Non-pigmented ciliary epithelial cell (primary cell): Measurements from ENCODE around the gene GRM7.

Experiments
- DNase-seq: peaks from one replicate; pipeline ENCODE4 v3.0.0-alpha.2; 2010; ENCODE audit warnings: low read depth

GRM7 gene

GRCh38 chr3:7307410-7307809, 446.5 kb downstream of the GRM7 start:
- peak; percentile 19 for DNase-seq

- DNase-seq, result peak; percentile 15
These were observed 448.8 kb downstream of the GRM7 start for GRCh38 chr3:7309641-7310102.

DNA sequence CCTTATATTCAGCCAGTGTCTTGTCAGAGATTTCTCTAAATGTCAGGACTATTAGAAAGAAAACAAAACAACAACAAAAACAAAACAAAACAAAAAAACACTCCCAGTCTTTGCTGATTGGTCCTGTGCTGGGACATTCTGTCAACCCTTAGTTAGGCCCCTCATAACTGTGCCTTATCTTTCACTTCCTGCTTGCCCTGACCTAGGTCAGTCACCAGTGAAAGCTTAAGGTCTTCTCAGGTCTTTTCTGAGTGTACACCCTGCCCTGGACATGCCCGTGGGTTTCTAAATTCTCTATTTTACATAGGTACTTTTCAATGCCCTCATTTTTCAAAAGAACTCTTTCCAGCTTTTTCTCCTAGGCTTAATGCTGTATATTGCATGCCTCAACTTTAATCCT, 454.1 kb downstream of the GRM7 start:
- no peak for DNase-seq

GRCh38 chr3:7322957-7323669, 462.2 kb downstream of the GRM7 start:
- no peak for DNase-seq

DNA sequence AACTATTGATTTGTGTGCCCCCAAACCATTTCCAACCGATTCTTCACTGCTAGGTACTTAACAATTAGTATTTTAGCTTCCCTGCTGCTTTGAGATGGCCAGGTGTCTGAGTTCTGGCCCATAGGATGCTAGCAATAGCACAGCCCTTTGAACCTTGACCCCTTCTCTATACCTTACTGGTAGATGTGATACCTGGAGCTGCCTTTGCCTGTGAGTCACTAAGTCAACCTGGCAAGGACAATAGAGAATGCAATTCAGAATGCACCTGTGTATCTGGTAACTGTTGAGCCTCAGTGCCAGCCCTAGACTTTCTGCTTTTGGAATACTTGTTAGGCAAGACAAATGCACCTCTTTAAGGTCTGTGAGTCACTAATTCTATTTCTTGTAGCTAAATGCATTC, 467.4 kb downstream of the GRM7 start:
- DNase-seq, result no peak

GRCh38 chr3:7332696-7333095, 471.8 kb downstream of the GRM7 start:
- DNase-seq, result no peak

DNA sequence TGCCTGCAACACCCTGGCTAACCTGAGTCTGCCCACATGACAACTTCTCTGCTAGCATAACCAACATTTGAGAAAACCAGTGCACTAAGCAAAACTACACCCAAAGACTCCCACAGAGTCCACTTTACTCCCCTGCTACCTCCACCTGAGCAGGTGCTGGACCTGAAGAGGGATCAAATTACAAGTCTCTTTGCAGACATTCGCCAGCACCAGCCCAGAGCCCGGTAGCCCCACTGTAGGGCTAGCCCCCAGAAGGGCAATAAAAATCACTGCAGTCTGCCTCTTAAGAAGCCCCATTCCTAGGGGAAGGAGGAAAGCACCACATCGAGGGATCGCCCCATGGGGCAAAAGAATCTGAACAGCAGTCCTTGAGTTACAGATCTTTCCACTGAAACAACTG, 472.2 kb downstream of the GRM7 start:
- DNase-seq, result no peak

DNA sequence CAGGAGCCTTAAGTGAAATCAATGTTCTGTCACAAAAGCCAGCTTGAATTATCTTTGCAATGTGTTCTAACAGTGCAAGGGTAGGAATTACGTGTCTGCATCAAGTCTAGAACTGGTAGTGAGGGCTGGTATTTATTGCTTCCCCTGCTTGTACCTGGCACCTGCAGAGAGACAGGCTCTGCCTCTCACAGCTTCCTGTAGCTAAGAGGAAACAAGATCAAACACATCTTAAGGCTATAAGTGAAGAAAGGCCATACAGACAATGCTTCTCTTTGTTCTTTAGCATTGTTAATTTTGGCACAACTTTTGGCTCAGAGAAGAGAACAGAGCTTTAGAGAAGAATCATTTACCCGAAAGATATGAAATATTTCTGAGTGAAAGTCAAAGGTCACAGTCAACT, 479.9 kb downstream of the GRM7 start:
- DNase-seq, result no peak

DNA sequence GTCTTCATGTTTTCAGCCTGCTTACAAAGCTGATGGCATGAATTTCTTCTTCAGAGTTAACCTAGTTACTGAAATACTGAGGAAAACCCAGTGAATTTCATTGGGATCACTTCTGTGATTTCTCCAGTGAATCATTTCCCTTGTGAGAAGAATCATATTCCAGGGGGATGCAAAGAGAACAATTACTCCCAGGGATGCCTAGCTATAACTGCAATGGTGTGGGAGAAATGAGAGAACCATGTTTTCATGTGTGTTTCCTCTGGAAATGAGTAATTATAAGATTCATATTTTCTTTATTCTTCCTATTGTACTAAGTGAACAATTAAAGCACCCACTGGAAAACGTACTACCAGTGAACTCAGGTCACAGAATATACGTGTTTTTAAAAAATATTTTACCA, 485.4 kb downstream of the GRM7 start:
- DNase-seq, result no peak

- DNase-seq, result no peak
These were observed 496.2 kb downstream of the GRM7 start for GRCh38 chr3:7357101-7357500.

DNA sequence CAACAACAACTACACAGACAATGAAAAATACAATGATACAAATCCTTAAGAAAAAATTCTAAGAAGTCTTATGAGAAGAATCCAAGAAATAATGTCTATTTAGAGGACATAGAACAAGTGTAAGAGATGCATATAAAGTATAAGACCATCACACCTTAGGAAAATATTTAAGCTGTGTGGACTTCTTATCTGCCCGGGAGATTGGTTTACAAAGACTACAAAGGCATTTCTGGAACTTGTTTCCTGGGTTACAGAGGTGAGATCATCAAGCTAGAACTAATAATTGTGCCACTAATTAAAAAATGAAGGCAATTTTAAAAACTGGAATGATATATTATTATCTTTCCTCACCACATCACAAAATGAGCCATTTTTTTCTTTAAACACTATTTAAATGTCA, 507.1 kb downstream of the GRM7 start:
- DNase-seq, result no peak

- DNase-seq, result no peak
These were observed 507.7 kb downstream of the GRM7 start for GRCh38 chr3:7368597-7368996.

DNA sequence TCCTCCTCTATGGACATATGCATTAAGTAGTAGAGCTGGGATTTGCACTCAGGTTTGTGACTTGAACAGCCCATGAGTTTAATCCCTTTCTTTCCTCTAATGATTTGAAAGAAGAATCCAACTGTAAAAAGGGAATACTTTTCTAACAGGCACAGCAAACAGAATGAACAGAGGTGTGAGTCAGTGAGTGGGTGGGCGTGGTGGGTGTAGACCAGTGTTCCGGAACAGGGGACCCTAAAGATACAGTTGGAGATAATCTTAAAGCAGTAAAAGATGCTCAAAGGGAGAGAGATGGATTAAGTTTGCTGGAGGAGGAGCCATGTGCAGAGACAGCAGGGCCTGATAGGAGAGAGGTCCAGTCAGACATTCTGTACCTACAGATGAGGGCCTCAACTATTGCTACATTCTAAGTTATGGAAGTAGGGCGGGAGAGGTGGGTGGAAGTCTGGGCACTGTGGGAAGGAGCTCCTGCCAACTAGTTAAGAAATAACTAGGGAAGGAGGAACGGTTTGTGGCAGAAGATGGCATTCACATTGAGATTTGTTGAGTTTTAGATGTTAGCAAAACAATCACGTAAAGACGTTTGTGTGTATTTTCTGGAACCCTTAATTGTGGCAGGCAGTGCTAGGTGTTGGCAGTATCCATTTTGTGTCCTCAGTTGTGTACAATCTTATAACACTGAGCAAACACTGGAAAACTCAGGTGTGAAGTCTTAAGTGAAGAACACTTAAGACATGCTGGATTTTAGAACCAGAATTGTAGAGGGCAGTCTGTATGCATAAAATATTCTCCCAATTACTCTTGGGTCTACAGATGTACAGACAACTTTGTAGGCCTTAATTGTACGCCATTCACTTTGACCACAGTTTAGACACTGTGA, 511.0 kb downstream of the GRM7 start:
- DNase-seq, result no peak

DNA sequence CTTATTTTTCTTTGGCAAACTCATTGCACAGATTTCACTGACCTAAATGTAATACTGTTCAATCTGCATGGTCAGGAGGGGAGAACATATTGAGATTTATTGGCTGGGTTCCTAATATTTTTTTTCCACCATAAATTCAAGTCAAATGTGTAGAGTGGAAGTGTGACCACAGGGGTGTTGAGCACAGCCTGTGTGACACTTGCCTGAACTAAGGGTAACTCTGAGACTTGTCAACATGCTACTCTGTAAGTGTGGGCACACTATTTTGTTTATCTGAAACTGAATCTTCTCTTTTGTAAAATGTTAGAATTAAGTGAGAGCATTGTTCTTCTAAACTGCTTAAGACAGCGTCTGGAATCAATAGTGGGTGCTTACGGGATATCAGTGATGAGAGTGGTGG, 516.2 kb downstream of the GRM7 start:
- DNase-seq, result no peak

DNA sequence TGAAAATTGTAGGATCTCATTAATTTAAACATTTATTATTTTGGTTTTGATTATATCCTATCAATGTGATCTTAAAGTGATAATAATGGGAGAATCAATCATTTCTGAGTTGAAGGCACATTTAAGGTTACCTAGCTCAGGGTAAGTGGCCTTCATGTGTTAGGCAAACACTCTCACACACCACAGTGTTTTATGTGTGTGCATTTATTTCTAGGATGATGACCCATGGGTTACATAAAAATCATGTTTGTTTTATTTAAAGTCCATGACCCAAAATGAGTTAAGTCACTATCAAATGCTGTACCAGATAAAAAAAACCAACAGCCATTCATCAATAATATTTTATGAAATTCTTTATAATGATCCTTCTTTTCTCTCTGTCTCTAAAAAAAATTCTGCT, 520.8 kb downstream of the GRM7 start:
- no peak for DNase-seq

GRCh38 chr3:7382293-7383010, 521.5 kb downstream of the GRM7 start:
- peak; percentile 40 for DNase-seq

DNA sequence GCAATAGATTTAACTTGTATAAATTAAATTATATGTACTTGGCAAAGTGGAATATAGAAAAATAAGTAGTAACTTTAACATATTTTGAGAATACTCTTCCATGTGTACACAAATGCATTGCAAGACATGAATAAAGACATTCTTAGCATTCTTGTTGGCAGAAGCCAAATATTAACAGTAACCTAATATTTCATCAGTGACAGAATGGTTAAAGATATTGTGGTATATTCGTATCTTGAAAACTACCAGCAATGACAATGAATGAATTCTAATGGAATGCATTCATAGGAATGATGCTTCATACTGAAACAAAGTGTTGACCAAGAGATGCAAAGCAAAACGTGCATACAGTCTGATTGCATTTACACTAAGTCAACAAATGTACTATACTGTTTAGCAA, 524.7 kb downstream of the GRM7 start:
- DNase-seq, result no peak

GRCh38 chr3:7388026-7388425, 527.1 kb downstream of the GRM7 start:
- DNase-seq, result no peak

DNA sequence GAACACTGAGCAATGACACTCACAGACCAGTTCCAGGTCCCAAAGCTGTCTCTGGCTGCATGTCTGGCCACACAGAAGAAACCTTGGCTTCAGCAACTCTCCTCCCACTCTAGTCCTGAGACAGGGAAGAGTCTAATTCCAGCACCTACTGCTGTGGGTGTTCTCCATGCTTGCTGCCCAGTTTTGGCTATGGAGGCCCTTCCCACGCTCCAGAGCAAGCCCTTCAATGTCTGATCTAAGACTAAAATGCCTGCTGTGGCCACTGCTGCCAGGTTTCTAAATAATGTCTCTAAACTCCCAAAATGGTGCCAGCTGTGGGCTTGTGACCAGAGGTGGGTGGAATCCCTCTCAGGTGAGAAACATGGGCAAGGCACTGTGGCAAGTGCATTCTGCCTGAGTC, 531.3 kb downstream of the GRM7 start:
- DNase-seq, result no peak

GRCh38 chr3:7393944-7394605, 533.2 kb downstream of the GRM7 start:
- DNase-seq, result no peak

GRCh38 chr3:7396534-7396933, 535.6 kb downstream of the GRM7 start:
- no peak for DNase-seq

DNA sequence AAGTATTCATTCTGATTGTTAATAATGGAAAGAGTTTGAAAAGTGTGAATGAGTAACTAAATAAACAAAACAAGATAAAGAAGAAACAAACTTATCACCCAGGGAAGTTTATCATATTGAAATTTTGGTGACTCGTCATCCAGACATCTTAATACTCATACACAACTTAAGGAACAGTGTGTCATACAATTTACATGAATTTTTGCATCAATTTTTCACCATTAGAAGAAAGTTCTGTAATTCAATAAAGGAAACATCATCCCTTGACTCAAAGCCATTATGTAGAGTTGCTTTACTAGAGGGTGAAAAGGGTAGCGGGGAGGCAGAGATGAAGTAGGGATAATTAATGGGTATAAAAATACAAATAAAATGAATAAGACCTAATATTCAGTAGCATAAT, 536.2 kb downstream of the GRM7 start:
- DNase-seq, result no peak
